Activated T-cell treated with anti-CD3 and anti-CD28 coated beads, Interleukin-2, amount 50 U/mL, for 1 hour (primary cell): Measurements from ENCODE around the gene SLC24A3.
A peak's percentile ranks its signal among the peaks of the same experiment; 100 is the strongest.
"Not testable (repeated sequence)": the region's sequence is repeated elsewhere in the genome, so short reads cannot be mapped to it uniquely, and the experiment has no call there.

Experiments
- DNase-seq: peaks from one replicate; pipeline ENCODE4 v3.0.0-alpha.2; 2020

The SLC24A3 gene

DNA sequence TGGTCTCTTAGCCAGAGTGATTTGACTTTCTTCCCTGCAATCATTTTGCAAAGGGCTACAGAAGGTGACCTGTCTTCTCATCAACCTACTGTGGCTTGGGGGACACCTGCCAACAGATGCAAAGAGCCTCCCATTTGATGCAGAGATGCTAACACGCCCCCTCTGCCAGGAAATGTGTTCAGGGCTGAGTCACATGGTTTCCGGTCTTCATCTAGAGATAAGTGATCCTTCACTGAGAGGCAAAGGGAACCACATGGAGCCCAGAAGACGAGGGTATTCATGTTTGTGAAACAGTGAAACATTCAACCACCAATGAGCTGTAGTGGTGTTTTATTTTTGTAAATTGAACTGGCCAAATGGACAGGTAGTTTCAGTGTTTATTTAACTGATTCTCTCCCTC is 436.6 kb downstream of the SLC24A3 start:
- no peak for DNase-seq

DNA sequence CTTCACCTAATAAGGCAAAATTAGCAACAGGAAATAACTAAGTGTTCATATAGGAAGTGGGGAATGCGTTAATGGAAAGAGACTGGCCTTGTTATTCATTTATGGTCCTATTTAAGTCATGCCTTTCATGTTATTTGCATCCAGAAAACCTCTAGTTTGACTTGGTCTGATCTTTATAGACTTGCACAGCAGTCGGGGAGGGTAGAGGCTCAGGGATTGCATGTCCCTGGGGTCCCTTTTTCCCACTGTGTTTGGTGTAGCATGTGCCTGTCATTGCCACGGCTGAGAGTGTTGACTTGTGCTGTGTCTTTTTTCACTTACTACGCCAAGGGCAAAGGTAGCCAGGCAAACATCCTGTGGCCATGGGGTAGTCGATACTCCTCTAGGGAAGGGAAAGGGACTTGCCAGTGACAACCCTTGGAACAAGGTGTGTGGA is 440.2 kb downstream of the SLC24A3 start:
- no peak for DNase-seq

DNA sequence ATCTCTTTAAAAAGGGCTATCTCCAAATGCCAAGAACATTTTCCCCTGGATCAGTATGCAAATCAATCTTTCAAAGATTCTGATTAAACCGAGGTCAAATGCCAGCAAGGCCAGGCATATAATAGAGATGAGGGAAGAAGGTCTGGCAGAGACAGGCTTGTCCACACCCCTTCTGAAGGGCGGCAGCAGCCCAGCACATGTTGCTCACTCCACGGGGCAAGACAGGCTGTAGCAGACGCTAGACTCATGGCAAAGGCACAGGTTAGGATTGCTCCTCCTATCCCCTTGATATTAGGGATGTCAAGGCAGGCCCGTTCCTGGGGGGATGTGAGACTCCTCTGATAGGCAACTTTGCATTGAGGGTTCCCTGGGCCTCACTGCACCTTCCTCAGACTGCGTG is 440.9 kb downstream of the SLC24A3 start:
- no peak for DNase-seq

DNA sequence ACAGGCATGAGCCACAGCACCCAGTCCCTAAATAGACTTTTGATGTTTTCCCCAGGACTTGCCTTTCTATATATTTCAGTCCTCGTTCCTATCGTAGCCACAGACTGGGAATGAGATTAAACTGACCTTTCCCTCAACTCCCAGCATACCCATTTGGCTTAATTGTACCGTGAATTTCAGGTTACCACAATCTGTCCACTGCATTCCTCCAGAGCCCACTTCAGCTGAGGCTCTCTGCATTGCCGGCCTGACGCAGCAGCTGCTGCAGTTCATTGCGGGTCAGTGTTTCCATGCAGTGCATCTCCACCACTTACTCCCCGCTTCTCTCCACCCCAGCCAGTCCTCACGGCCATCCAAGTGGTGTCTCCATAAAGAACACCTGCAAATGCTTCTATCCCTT is 442.5 kb downstream of the SLC24A3 start:
- DNase-seq: no peak

DNA sequence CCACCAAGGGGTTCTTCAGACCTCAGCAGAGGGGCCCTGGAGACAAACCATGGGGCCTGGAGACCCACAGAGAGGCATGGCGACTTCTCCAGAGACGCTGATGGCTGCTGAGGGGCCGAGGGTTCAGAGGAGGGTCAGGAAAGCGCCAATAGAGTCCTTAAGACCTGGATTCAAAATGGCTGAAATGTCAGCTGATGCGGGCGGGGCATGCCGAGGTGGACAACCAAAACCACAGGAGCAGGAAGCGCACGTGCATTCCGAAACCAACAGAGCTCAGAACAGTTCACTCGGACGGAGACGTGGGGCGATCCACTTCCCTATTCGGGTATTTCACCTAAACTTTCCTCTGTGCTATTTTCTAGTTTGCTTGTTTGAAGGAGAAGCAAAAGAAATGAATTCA is 445.7 kb downstream of the SLC24A3 start:
- DNase-seq: no peak

DNA sequence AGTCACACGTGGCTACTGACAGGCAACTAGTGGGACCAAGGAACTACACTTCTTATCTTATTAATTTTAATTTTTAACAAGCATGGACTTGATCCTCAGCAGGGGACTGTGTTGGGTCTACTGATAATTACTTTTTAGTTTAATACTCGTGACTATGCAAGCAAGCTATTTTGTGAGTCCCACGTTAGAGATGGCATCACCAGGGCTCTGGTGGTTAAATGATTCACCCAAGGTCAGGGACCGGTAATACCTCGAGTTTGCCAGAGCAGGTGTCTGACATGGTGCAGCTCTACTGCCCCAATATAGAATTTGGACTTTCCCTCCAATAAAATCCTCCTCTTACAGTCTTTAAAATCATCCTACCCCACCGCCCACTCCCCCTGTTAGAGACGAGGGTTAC is 447.0 kb downstream of the SLC24A3 start:
- no peak for DNase-seq

DNA sequence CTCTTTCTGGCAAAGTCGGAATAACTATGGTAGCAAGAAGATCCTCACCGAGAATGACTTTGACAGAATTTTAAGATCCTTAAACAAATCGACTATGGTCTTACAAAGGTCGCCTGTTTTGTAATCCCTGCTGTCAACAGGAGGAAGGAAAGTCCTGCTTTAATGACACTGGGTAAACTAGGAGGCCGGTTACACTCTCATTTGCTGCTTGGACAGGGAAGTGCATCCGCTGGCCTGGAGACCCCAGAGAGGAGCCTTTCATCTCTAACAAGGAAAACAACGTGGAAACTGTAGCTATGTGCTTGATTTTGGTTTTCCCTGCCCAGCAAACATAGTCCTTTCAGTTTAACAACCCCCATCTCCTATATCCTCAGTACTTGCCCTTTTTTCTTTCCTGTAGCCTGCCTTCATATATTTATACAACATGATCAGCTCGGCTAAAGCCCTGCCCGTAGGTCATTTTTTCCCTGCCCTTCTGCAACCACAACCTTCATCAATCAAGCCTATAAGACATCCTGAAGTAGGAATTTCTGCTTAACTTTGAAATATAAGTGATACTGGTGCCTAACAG is 448.5 kb downstream of the SLC24A3 start:
- DNase-seq: no peak

DNA sequence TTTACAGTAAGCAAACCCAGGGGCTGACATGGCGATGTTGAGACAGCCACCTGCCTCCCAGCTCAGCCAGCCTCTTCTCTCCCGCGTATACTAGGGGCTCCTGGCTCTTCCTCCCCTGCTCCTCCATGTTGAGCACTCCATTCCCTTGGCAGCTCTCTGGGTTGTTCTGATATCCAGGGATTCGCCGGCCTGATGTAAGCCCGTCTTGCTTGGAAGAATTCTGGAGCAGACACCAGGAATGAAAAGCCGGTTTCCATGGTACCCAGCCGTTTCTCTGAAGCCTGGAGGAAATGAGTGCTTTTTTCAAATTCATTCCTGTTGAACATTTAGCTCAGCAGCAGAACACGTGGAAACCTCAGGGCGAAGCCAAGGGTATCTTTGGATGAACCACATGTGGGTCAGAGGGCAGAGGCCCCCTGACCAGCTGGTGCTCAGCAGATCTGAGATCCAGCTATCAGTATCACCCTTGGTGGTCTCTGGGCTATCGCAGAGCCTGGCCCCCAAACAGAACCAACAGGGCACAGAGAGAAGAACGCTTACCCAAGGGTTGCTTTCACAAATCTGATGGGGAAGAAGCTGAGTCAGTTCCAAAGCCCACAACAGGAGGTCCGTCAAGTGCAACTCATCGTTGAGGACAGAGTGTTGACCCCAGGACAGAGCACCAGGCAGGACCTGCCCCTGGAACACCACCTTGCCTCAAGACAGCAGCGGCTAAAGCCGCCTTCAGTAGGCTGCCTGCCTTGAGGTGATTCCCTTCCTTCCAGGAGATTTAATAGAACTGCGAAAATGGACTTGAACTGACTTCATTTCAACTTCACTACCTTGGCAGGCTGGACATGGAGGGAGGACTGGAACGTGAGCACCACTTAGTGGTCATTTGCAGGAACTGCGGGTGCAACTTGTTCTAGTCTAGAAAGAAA is 449.5 kb downstream of the SLC24A3 start:
- peak; percentile 33 for DNase-seq

DNA sequence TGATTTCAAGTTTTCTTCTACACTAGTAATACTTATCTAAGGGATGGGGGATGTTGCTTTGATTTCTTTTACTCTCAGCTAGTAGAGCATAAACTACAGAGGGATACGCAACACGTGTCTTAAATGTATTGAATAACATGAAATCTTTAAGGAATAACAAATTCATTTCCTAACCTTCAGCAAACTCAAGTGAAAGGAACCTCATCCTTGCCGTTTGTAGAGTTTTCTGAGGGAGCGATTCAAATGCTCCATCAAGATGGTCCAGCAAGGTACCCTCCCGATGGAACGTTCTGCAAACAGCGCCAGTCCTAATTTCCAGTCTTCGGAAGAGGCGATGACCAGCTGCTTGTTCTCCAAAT is 450.2 kb downstream of the SLC24A3 start:
- DNase-seq: no peak

DNA sequence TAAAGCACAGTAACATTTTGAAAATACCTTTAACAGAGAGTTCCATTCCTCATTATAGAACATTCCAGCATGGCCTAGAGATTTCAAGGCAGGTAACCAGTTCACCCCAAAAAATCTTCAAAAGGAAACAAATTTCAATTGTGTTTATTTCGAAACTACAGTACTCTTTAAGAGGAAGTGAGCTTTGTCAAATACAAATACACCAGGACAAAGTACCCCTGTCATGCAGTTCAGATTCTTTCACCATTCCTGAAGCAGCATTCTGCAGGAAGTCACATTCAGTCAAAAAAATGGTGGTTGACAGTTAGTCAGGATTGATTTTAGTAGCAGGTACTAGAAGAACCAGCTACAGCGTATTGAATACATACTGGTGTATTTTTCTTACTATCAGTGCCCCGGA is 456.0 kb downstream of the SLC24A3 start:
- DNase-seq: no peak

DNA sequence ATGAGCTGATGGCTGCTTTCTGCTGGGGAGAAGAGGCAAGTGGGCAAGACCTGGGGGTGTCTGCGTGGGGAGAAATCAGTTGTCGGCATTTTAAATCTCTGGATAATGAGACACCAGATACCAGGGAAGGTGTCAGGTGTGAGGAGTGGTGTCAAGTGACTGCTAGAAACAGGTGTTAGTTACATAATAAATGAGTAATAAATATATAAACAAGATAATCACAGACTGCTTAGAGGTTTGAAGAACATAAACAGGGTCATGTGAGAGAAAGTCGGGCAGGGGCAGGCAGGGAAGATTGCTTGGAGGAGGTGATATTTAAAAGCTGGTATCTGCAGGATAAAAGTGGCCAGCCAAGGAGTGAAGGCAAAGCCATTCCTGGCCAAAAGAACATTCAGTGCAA is 458.4 kb downstream of the SLC24A3 start:
- no peak for DNase-seq

DNA sequence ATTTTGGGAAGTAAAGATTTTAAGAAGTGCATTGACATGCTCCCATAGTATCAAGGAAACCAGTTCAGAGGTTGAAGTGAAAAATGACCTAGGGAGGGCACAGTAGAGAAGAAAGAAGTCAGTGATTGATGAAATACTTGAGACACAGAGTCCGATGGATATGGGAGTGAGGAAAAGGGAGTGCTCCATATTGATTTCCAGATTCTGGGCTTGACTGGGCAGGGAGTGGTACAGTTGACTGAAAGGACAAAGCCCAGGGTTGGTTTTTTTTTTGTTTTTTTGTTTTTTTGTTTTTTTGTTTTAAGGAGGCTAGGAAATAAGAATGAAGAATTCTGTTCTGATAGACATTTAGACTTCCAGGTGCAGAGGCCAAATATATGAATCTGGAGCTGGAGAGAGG is 458.9 kb downstream of the SLC24A3 start:
- DNase-seq: no peak

DNA sequence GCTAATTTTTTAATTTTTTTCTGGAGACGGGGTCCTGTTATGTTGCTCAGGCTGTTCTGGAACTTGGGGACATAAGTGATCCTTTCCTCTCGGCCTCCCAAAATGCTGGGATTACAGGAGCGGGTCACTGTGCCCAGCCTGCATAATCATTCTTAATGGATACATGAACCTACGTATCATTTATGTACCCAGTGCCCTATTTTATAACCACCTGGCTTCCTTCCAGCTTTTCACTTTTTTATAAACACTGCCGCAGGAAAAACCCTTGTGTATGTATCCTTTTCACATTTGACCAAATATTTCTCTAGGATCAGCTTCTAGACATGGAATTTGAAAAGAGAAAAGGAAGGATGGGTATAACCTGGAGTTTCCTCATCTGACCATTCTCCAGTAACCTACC is 460.1 kb downstream of the SLC24A3 start:
- no peak for DNase-seq

DNA sequence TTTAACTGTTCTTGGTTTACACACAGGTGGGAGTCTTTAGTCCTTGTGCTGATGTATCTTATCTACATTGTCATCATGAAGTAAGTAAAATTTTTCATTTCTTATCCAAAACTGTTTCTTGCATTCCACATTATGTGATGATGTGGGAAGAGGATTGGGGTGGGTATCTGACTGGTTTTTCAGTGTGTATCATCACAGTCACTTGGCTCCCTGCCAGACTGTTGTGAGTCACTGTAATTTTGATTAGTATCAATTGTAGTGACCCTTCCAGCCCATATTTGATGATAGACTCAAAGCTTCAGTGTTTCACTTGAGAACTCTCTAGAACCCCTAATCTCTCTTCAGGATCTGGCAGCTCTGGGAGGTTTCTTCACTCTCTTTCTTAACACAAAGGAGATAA is 461.1 kb downstream of the SLC24A3 start:
- DNase-seq: no peak

DNA sequence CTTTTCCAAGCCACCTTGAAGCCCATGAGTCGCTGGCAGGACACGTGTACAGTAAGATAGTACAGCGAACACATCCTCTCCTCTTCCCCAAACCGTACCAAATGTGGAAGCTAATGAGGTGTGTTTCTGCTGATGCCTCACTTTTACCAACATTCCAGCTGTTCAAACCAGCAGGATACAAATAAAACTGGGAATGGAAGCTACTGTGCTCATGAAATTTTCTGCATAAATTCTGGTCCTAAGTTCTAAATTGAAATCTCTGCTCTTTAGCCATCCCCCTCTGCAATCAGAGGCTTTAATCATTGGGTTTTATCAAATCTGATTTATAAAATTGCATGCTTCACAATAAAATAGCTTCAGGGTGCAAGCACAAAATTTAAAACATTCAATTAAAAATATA is 463.8 kb downstream of the SLC24A3 start:
- DNase-seq: no peak

DNA sequence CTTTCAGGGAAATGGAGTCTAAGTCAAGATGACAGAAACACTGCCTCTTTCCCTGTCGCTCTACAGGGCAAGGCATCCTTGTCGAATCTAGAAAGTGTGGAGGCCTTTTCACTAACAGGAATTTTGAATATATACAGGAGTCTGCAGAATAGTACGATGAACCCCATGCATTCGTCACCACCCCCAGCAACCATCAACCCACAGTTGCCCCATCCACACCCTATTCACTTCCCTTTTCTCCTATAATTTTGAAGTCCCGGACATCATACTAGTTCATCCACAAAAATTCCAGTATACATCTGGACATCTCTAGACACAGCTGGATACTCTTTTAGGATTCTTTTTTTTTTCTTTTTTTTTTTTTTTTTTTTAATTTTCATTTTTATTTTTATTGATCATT is 464.9 kb downstream of the SLC24A3 start:
- DNase-seq: no peak

DNA sequence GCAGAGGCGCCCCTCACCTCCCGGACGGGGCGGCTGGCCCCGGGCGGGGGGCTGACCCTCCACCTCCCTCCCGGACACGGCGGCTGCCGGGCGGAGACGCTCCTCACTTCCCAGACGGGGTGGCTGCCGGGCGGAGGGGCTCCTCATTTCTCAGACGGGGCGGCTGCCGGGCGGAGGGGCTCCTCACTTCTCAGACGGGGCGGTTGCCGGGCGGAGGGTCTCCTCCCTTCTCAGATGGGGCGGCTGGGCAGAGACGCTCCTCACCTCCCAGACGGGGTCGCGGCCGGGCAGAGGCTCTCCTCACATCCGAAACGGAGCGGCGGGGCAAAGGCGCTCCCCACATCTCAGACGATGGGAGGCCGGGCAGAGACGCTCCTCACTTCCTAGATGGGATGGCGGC is 466.1 kb downstream of the SLC24A3 start:
- not testable (repeated sequence) for DNase-seq

DNA sequence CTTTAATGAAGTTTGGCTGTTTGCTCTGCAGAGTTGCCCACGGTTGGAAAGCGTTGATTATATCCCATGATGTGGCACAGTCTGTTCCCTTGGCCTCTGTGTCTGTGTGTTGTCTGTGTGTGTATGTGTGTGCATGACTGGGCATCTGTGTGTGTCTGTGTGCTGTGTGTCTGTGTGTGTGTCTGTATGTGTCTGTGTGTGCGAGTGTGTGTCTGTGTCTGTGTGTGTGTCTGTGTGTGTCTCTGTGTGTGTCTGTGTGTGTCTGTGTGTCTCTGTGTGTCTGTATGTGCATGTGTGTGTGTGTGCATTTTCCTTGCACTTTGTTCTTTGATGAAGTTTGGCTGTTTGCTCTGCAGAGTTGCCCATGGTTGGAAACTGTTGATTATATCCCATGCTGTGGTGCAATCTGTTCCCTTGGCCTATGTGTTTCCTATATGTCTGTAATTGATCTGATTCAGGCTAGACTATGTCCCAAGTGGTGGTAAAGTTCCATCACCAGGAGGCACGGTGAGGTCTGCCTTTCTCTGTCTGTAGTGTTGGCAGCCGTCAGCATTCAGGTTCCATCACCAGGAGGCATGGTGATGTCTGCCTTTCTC is 467.6 kb downstream of the SLC24A3 start:
- no peak for DNase-seq

DNA sequence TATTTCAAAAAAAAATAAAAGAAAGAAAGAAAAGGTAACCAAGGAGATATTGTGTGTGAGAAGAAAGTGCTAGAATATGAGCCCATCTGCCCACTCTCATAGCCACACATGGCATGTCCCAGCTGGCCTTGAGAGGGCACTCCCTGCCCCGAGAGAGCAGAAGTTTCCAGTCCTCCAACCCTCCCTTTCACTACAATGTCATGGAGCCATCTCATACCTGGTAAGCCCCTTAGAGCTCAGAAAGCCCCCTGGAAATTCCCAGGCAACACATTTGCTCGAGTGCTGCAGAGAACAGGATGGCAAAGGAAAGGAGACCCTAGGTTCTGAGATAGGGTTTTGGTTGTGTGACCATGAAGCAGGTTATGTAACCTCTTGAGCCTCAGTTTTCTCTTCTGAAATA is 469.8 kb downstream of the SLC24A3 start:
- DNase-seq: no peak

DNA sequence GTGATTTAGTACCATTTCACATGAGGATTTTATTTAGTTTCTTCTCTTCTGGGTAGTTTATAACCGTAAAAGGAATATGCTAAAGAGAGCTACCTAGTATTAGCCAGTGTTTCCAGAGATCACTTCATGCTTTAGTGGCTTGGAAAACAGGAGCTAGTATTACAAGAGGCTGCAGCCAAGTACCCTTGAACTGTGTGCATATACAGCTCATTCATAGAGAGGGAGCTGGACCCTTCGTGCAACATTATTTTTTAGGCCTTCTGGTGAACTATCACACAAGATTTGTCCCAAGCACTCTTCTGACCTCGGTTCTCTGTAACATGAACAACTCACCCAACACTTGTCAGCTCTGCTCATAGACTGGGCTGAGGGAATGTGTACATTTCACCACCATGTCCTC is 470.7 kb downstream of the SLC24A3 start:
- DNase-seq: no peak

DNA sequence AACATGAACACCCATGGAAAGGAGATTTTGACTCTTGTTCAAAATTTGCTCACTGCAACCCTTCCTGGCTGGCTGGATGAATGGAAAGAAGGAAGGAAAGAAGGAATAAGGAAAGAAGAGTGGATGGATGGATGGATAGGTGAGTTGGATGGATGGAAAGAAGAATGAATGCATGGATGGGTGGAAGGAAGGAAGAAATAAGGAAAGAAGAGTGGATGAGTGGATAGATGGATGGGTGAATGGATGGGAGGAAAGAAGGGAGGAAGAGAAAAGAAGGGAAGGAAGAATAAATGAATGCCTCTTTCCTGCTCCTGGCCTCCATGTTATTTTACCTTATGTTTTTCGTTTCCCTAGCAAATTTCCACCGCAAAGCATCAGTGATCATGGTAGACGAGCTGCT is 471.4 kb downstream of the SLC24A3 start:
- no peak for DNase-seq

DNA sequence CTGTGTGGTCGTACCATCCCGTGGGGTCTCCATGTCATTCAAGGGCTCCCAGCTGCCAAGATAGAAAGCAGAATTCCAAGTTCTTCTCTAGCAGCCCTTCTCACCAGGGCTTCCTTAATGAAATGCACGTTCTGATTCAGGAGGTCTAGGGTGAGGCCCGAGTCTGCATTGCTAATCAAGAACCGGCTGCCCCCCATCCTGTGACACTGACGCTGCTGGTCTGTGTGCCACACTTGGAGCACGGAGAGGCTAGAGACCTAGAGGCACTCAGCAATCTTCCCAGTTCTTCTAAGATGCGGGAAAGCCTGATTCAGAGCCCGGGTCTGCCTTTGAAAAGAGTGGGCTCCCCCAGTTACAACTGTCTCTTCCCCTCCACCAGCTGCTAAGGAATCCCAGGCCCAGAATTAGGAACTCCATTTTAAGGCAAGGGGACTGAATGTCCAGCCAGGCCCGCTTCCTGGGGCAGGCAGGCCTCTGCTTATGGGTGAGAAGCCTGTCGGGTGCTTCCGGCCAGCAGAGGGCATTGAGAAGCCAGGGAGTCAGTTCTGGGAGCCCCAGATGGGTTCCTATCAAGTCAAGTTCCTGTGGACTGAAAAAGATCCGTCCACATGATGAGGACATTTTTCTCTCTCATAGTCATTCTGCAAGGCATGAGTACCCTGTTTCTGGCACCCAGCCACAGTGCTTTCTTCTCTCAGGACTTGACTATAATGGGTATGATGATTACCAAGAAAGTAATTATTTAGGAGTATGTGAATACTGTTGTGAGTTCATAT is 475.8 kb downstream of the SLC24A3 start:
- DNase-seq: no peak

DNA sequence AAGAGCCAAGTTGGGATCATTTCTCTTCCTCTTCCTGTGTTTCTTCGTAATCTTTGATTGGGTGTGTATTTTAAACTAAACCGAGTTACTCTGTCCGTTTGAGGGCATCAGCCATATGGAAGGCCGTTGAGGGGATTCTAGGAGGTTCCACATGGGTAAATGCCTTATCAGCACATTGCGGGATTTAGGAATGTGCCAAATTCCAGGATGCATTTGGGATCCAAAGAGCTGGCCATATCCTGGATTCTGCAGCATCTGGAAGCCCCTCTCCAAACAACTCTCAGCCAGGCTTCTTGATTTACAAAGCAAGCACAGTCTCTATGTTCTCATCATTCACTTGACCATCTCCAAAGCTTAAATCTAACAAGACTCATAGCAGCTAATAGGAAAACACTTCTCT is 478.0 kb downstream of the SLC24A3 start:
- no peak for DNase-seq

DNA sequence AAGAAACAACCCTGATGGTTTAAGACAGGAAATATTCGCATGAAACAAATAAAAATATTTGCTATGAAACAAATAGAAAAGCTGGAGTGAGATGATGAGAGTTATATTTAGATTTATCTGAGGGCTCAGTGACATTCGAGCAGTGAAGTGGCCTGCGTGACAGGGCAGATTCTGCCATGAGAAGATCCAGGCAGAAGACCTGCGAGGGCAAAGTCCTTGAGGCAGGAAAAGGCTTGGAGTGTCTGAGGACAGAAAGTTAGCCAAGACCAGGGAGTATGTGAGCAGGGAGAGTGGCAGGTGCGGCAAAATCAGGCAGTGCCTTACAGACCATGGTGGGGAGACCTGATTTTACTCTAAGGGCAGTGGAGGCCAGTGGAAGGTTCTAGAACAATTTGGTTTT is 478.7 kb downstream of the SLC24A3 start:
- DNase-seq: no peak
